Upper lobe of left lung (tissue), 4 donors: ENCODE data around the gene THEMIS.

Experiments
- CTCF ChIP-seq, 6 experiments: fragments of 450-650 bp in 4 of 6; fragments of 200-600 bp in 2 of 6; sonication (generic) in 2 of 6; IDR thresholded peaks; one replicate each; pipeline ENCODE4 v1.5.1; 2016 to 2019; ENCODE audit warnings: antibody characterized with exemption in 6 of 6
- EP300 ChIP-seq, 4 donors: sonication (generic); formaldehyde crosslinking; IDR thresholded peaks; one replicate each; pipeline ENCODE4 v1.5.1; 2017; ENCODE audit warnings: antibody characterized with exemption in 4 of 4, control low read depth in 2 of 4

- TF ChIP-seq CTCF (IDR thresholded peaks at IDR 0.05) (no peak), EP300 (IDR thresholded peaks at IDR 0.05) (no peak)
Measured at GRCh38 chr6:127932708-127933107, 31.9 kb upstream of the THEMIS start.
